Heart left ventricle (tissue), 16 donors: ENCODE data around the gene LMF1. TPM values are rescaled to one million over a fixed set of nuclear protein-coding genes. Genes with fewer than 3 reads are reported as not detected.

ENCODE experiments used
- ATAC-seq, 4 donors: fragments of 200-7000 bp; cut with Tn5 transposase; one replicate each; pipeline ENCODE4 v1.9.1; 2020 to 2022; ENCODE audit warnings: moderate library complexity in 4 of 4, mild to moderate bottlenecking in 3 of 4, moderate number of reproducible peaks in 1 of 4
- DNase-seq, 5 donors: peaks; one replicate each; pipeline ENCODE4 v3.0.0-alpha.2; 2020
- H3K27ac ChIP-seq, 12 donors: fragments of 200-600 bp; sonication (generic) in 4 of 12; one replicate each; pipeline versions ENCODE4 v1.5.0 to v1.8.0; 2016 to 2022; ENCODE audit warnings: mild to moderate bottlenecking in 2 of 12
- H3K27me3 ChIP-seq, 9 donors: fragments of 200-600 bp; sonication (generic) in 2 of 9; one replicate each; pipeline versions ENCODE4 v1.5.1 to v1.8.0; 2016 to 2022; ENCODE audit warnings: mild to moderate bottlenecking in 3 of 9
- H3K36me3 ChIP-seq, 9 donors: fragments of 200-600 bp; sonication (generic) in 2 of 9; one replicate each; pipeline versions ENCODE4 v1.5.0 to v1.8.0; 2018 to 2022; ENCODE audit warnings: mild to moderate bottlenecking in 2 of 9
- H3K4me1 ChIP-seq, 12 donors: fragments of 200-600 bp; sonication (generic) in 4 of 12; one replicate each; pipeline versions ENCODE4 v1.5.0 to v1.8.0; 2016 to 2022; ENCODE audit warnings: mild to moderate bottlenecking in 3 of 12
- H3K4me3 ChIP-seq, 12 donors: fragments of 200-600 bp; sonication (generic) in 4 of 12; one replicate each; pipeline versions ENCODE4 v1.5.0 to v1.8.0; 2017 to 2022; ENCODE audit warnings: mild to moderate bottlenecking in 9 of 12, moderate library complexity in 4 of 12
- H3K9me3 ChIP-seq, 12 donors: fragments of 200-600 bp; sonication (generic) in 4 of 12; one replicate each; pipeline versions ENCODE4 v1.5.0 to v1.8.0; 2016 to 2022; ENCODE audit warnings: mild to moderate bottlenecking in 1 of 12
- CTCF ChIP-seq, 12 donors: fragments of 200-600 bp; sonication (generic) in 4 of 12; IDR thresholded peaks; one replicate each; pipeline versions ENCODE4 v1.5.0 to v1.8.0; 2018 to 2022; ENCODE audit warnings: antibody characterized with exemption in 12 of 12, mild to moderate bottlenecking in 5 of 12
- POLR2A ChIP-seq, 2 donors: fragments of 450-650 bp; IDR thresholded peaks; one replicate each; pipeline ENCODE4 v1.6.1; 2017; ENCODE audit warnings: antibody characterized with exemption in 2 of 2, mild to moderate bottlenecking in 2 of 2, moderate library complexity in 2 of 2
- WGBS, 4 donors: extraction: QIAGEN DNeasy Blood & Tissue Kit in 2 of 4; methylation state at CpG; one replicate each; pipeline versions ENCODE4 v1.1.5 to v1.1.7; 2013 to 2018; 5-methylcytosine and 5-hydroxymethylcytosine counted together
- intact Hi-C, 10 donors: fragments of 100-400 bp; cut with DNase I; formaldehyde crosslinking; loops; one replicate each; pipeline versions ENCODE4 v1.11.1 to v1.14.2; 2022
- polyA plus RNA-seq, 2 donors: library from polyadenylated mRNA; stranded (reverse); fragments of 200-250 nt; gene quantifications; one replicate each; pipeline ENCODE4 v1.2.3, GENCODE V29; 2013
- total RNA-seq, 9 donors: library from RNA; depleted of rRNA in 2 of 9; stranded (reverse); fragments of >200 nt in 2 of 9; fragmentation: NEBNext Ultra II Directional in 3 of 9; extraction: Animal tissue kit (Norgen Biotek cat#: 25700) in 3 of 9; gene quantifications; one replicate each; pipeline versions ENCODE4 v1.1.0 to v1.2.4, GENCODE V29; 2016 to 2023
- donor health status: ischemic (EF 13 %, LVEDD 7.1; RV severe dilation, severe dysfunction).
- donor health status: healthy with polysubstance abuse.
- donor health status: DM: no; HTN: yes; CAD: no.
- donor health status: DM: no; HTN: no; CAD: no.
- donor health status: ischemic (EF 25% LVEDD 6.9; RV normal size, moderate dysfunction).
- donor health status: ischemic (EF 25% LVEDD 5.7; RV mildly dilated, moderate dysfunction).
- donor health status: healthy.
- donor health status: DM: yes; HTN: yes; CAD: no.
- donor health status: ischemic (EF 35%, LVEDD 5.7; RV mildly dilated, moderate dysfunction).
- donor health status: nonischemic (EF 11% LVEDD 7.7; RV severe dilation, severe dysfunction).
- donor health status: DM: yes; HTN: yes; CAD: no.
- donor health status: PGD.
- donor health status: ischemic (EF 29% LVEDD 5.4; RV normal size, mild dysfunction).
- donor health status: nonischemic (EF 23%, LVEDD 6.1; RV moderate dilation, normal function).

LMF1 gene
- total and polyA plus RNA-seq, 11 donors = 4.3 to 19.2 (median 7.1) TPM

- TF ChIP-seq CTCF (IDR thresholded peaks at IDR 0.05) = no peak
- TF ChIP-seq POLR2A (IDR thresholded peaks at IDR 0.05) = no peak
- H3K4me3 ChIP-seq = no peak overlapping the region
- DNase-seq (peak in 3 of 5 donors; percentile 7 to 20 (median 13)), ATAC-seq (no peak)
- no peak overlapping the region for H3K27ac ChIP-seq
- 97 to 98% (median 98%) methylated on average over 11 to 15 of the region's 15 CpGs for WGBS, 4 donors
- H3K9me3 ChIP-seq = peaks cover 0 to 15% (median 6%) of the 10 kb centered on the region in 12 donors
- peaks cover 0 to 31% (median 5%) of the 10 kb centered on the region in 9 donors for H3K36me3 ChIP-seq
- H3K27me3 ChIP-seq = no peaks in the 10 kb centered on the region
- H3K4me1 ChIP-seq = no peaks in the 10 kb centered on the region
- intact Hi-C loops = no loop called here
Observed at GRCh38 chr16:907361-907760, 63.4 kb downstream of the LMF1 start.

- Histone ChIP-seq H3K36me3 (peaks cover 0 to 31% (median 5%) of the 10 kb centered on the region in 9 donors), H3K4me1 (no peaks in the 10 kb centered on the region), H3K27ac (no peak overlapping the region), H3K27me3 (no peaks in the 10 kb centered on the region), H3K4me3 (no peak overlapping the region), H3K9me3 (peaks cover 0 to 15% (median 6%) of the 10 kb centered on the region in 12 donors)
- intact Hi-C loops = no loop called here
- DNase-seq (peak in 3 of 5 donors; percentile 3 to 21 (median 9)), ATAC-seq (no peak)
- 98 to 99% (median 98%) methylated on average over 12 of the region's 12 CpGs for WGBS, 4 donors
- TF ChIP-seq CTCF (IDR thresholded peaks at IDR 0.05) (no peak), POLR2A (IDR thresholded peaks at IDR 0.05) (no peak)
Observed at GRCh38 chr16:906296-906695, 64.5 kb downstream of the LMF1 start.

GRCh38 chr16:901715-902601, 68.8 kb downstream of the LMF1 start:
- Histone ChIP-seq H3K27ac (no peak overlapping the region), H3K27me3 (no peaks in the 10 kb centered on the region), H3K9me3 (peaks cover 0 to 10% (median 3%) of the 10 kb centered on the region in 12 donors), H3K4me3 (no peak overlapping the region), H3K4me1 (no peaks in the 10 kb centered on the region), H3K36me3 (peaks cover 0 to 12% (median 0%) of the 10 kb centered on the region in 9 donors)
- no peak for TF ChIP-seq POLR2A (IDR thresholded peaks at IDR 0.05)
- TF ChIP-seq CTCF (IDR thresholded peaks at IDR 0.05) = no peak
- intact Hi-C loops = no loop called here
- WGBS, 4 donors = 75 to 87% (median 82%) methylated on average over 14 to 32 of the region's 32 CpGs
- ATAC-seq (peak in 3 of 4 donors; percentile 54 to 92 (median 58)), DNase-seq (peak in 3 of 5 donors; percentile 21 to 63 (median 31))

GRCh38 chr16:901149-901548, 69.6 kb downstream of the LMF1 start:
- H3K9me3 ChIP-seq = peaks cover 0 to 1% (median 0%) of the 10 kb centered on the region in 12 donors
- ATAC-seq (no peak), DNase-seq (no peak)
- intact Hi-C loops = no loop called here
- no peaks in the 10 kb centered on the region for H3K4me1 ChIP-seq
- no peak overlapping the region for H3K27ac ChIP-seq
- TF ChIP-seq CTCF (IDR thresholded peaks at IDR 0.05) (no peak), POLR2A (IDR thresholded peaks at IDR 0.05) (no peak)
- H3K36me3 ChIP-seq = peaks cover 0 to 5% (median 0%) of the 10 kb centered on the region in 9 donors
- no peaks in the 10 kb centered on the region for H3K27me3 ChIP-seq
- WGBS, 4 donors = 76 to 89% (median 85%) methylated on average over 10 to 11 of the region's 11 CpGs
- H3K4me3 ChIP-seq = no peak overlapping the region
